H1 (cell line): ENCODE data around the gene SCIMP. TPM values are rescaled to one million over a fixed set of nuclear protein-coding genes. Genes with fewer than 3 reads are reported as not detected.
A peak's percentile ranks its signal among the peaks of the same experiment; 100 is the strongest.

Experiments used
- CTCF ChIA-PET: fragments of 300-600 bp; sonication (Branson Sonifier 250); formaldehyde crosslinking; loops from one replicate; lab custom pipeline; 2021; ENCODE audit not compliant: partially characterized antibody; lab: Charles Lee
- POLR2A ChIA-PET: fragments of 300-600 bp; sonication (Branson Sonifier 250); formaldehyde crosslinking; loops from one replicate; lab custom pipeline; 2021; ENCODE audit warnings: inconsistent platforms; ENCODE audit not compliant: partially characterized antibody; lab: Charles Lee
- DNase-seq, 2 experiments: peaks; one replicate each; pipeline versions ENCODE4 v3.0.0 to v3.0.0-alpha.2; 2010 to 2022; ENCODE audit warnings: low spot score in 2 of 2, low read depth in 1 of 2, mixed read lengths in 1 of 2
- FAIRE-seq: peaks from 2 replicates; lab custom pipeline; 2011; peaks lifted over from hg19 to GRCh38; lab: Jason Lieb, UNC
- H2AFZ ChIP-seq: 2 replicates; pipeline ENCODE4 v1.8.1; 2012; ENCODE audit warnings: low read length, inconsistent platforms
- H2AK5ac ChIP-seq: 2 replicates; pipeline ENCODE4 v1.6.1; 2013; ENCODE audit warnings: low read depth, low read length
- H2BK120ac ChIP-seq: replicated peaks from 2 replicates; pipeline ENCODE3; 2013; ENCODE audit warnings: low read depth, low read length, inconsistent platforms
- H2BK12ac ChIP-seq: 2 replicates; pipeline ENCODE4 v1.6.1; 2013; ENCODE audit warnings: low read depth, low read length
- H2BK15ac ChIP-seq: 2 replicates; pipeline ENCODE4 v1.6.1; 2013; ENCODE audit warnings: low read length
- H2BK20ac ChIP-seq: 2 replicates; pipeline ENCODE4 v1.6.1; 2013; ENCODE audit warnings: low read length
- H2BK5ac ChIP-seq: 2 replicates; pipeline ENCODE4 v1.6.1; 2013; ENCODE audit warnings: low read depth, low read length
- H3K14ac ChIP-seq: 2 replicates; pipeline ENCODE4 v1.6.1; 2013; ENCODE audit warnings: inconsistent platforms; ENCODE audit not compliant: insufficient read length
- H3K18ac ChIP-seq: 2 replicates; pipeline ENCODE4 v1.6.1; 2013; ENCODE audit warnings: low read length; ENCODE audit errors: extremely low read depth
- H3K23ac ChIP-seq: 2 replicates; pipeline ENCODE4 v1.6.1; 2013; ENCODE audit warnings: inconsistent platforms; ENCODE audit not compliant: insufficient read length
- H3K23me2 ChIP-seq: 2 replicates; pipeline ENCODE4 v1.6.1; 2013; ENCODE audit warnings: low read depth, low read length
- H3K27ac ChIP-seq: 2 replicates; pipeline ENCODE4 v1.6.1; 2011; ENCODE audit warnings: low read depth, low read length, inconsistent platforms
- H3K27me3 ChIP-seq, 4 experiments: replicated peaks in 1 of 4; 1 replicate in 1 of 4; 2 replicates in 3 of 4; pipeline versions ENCODE4 v1.6.1 to v1.8.1; 2011 to 2013; ENCODE audit warnings: low read length in 3 of 4, mild to moderate bottlenecking in 3 of 4, inconsistent platforms in 2 of 4, mixed read lengths in 2 of 4, moderate library complexity in 1 of 4; ENCODE audit not compliant: control insufficient read depth in 3 of 4, insufficient read depth in 3 of 4; ENCODE audit errors: extremely low read depth in 1 of 4
- H3K36me3 ChIP-seq, 4 experiments: 2 replicates each; pipeline versions ENCODE4 v1.6.1 to v1.8.1; 2011 to 2013; ENCODE audit warnings: mild to moderate bottlenecking in 4 of 4, low read length in 3 of 4, moderate library complexity in 2 of 4, control low read depth in 1 of 4, inconsistent platforms in 1 of 4; ENCODE audit not compliant: insufficient read depth in 4 of 4, control insufficient read depth in 2 of 4
- H3K4ac ChIP-seq: replicated peaks from 2 replicates; pipeline ENCODE3; 2013; ENCODE audit warnings: low read length, low read depth, mixed read lengths, inconsistent platforms; ENCODE audit not compliant: insufficient read length
- H3K4me1 ChIP-seq, 4 experiments: replicated peaks in 1 of 4; 1 replicate in 1 of 4; 2 replicates in 3 of 4; pipeline versions ENCODE4 v1.6.1 to v1.8.1; 2011 to 2013; ENCODE audit warnings: low read length in 3 of 4, inconsistent platforms in 2 of 4, mixed read lengths in 1 of 4; ENCODE audit not compliant: insufficient read depth in 4 of 4, control insufficient read depth in 3 of 4
- H3K4me2 ChIP-seq, 2 experiments: 2 replicates each; pipeline versions ENCODE4 v1.6.1 to v1.8.1; 2011 to 2013; ENCODE audit warnings: low read depth in 2 of 2, low read length in 2 of 2, control low read depth in 1 of 2, inconsistent platforms in 1 of 2, mild to moderate bottlenecking in 1 of 2; ENCODE audit not compliant: insufficient read depth in 1 of 2
- H3K4me3 ChIP-seq, 4 experiments: fragments of 200-600, 300-600 bp in 1 of 4; sonication (generic), shearing (Covaris generic), sonication (Bioruptor Twin) in 1 of 4; 2 replicates each; pipeline versions ENCODE4 v1.5.1 to v1.8.1; 2011 to 2016; ENCODE audit warnings: low read length in 4 of 4, low read depth in 3 of 4, control low read depth in 2 of 4, inconsistent platforms in 2 of 4, mild to moderate bottlenecking in 2 of 4, mixed read lengths in 1 of 4, moderate library complexity in 1 of 4; ENCODE audit not compliant: insufficient read depth in 2 of 4; ENCODE audit errors: extremely low read depth in 1 of 4
- H3K56ac ChIP-seq: replicated peaks from 2 replicates; pipeline ENCODE3; 2013; ENCODE audit warnings: low read depth, mild to moderate bottlenecking, mixed read lengths, low read length, inconsistent platforms; ENCODE audit not compliant: insufficient read length
- H3K79me1 ChIP-seq: 2 replicates; pipeline ENCODE4 v1.6.1; 2013; ENCODE audit warnings: low read depth, low read length, control low read depth
- H3K79me2 ChIP-seq, 2 experiments: 2 replicates each; pipeline versions ENCODE4 v1.6.1 to v1.8.1; 2012 to 2013; ENCODE audit warnings: low read length in 2 of 2, mild to moderate bottlenecking in 2 of 2, inconsistent platforms in 1 of 2; ENCODE audit not compliant: insufficient read depth in 2 of 2, control insufficient read depth in 1 of 2
- H3K9ac ChIP-seq, 4 experiments: replicated peaks in 1 of 4; 1 replicate in 1 of 4; 2 replicates in 3 of 4; pipeline versions ENCODE4 v1.6.1 to v1.8.1; 2011 to 2013; ENCODE audit warnings: low read depth in 3 of 4, low read length in 3 of 4, control low read depth in 2 of 4, mild to moderate bottlenecking in 2 of 4, moderate library complexity in 2 of 4, inconsistent platforms in 1 of 4; ENCODE audit errors: extremely low read depth in 1 of 4
- H3K9me3 ChIP-seq, 2 experiments: 2 replicates each; pipeline versions ENCODE4 v1.6.1 to v1.8.1; 2012 to 2013; ENCODE audit warnings: mild to moderate bottlenecking in 2 of 2, moderate library complexity in 2 of 2, control low read depth in 1 of 2, inconsistent platforms in 1 of 2, low read depth in 1 of 2, low read length in 1 of 2, mixed read lengths in 1 of 2; ENCODE audit not compliant: insufficient read depth in 2 of 2
- H4K20me1 ChIP-seq, 2 experiments: replicated peaks in 1 of 2; 2 replicates each; pipeline versions ENCODE3 to v1.8.1; 2011 to 2013; ENCODE audit warnings: inconsistent platforms in 2 of 2, low read length in 2 of 2, mild to moderate bottlenecking in 1 of 2; ENCODE audit not compliant: insufficient read depth in 2 of 2, control insufficient read depth in 1 of 2
- H4K5ac ChIP-seq: 2 replicates; pipeline ENCODE4 v1.6.1; 2013; ENCODE audit warnings: low read length, low read depth, mixed read lengths, inconsistent platforms; ENCODE audit not compliant: insufficient read length
- H4K8ac ChIP-seq: 2 replicates; pipeline ENCODE4 v1.8.0; 2013; ENCODE audit warnings: mild to moderate bottlenecking, moderate library complexity, low read length, inconsistent platforms; ENCODE audit not compliant: insufficient read depth; ENCODE audit errors: extremely low read depth
- H4K91ac ChIP-seq: replicated peaks from 2 replicates; pipeline ENCODE3; 2013; ENCODE audit warnings: low read length, mixed read lengths, inconsistent platforms; ENCODE audit not compliant: insufficient read length
- GTF2F1 ChIP-seq: IDR thresholded peaks from 2 replicates; pipeline ENCODE4 v1.6.1; 2012; ENCODE audit warnings: low read depth, low read length, improper control_type of control experiment, borderline replicate concordance
- JUND ChIP-seq: IDR thresholded peaks from 2 replicates; pipeline ENCODE4 v1.6.1; 2011; ENCODE audit warnings: mild to moderate bottlenecking, improper control_type of control experiment, low read length
- WGBS, 2 experiments: shearing (Covaris generic) in 1 of 2; methylation state at CpG; one replicate each; pipeline versions ENCODE4 v1.1.6 to v1.1.7; 2013 to 2015; ENCODE audit warnings: low lambda C conversion rate in 2 of 2, mixed read lengths in 2 of 2, inconsistent platforms in 1 of 2, low coverage in 1 of 2, missing lambda C conversion rate in 1 of 2; ENCODE audit not compliant: insufficient replicate concordance in 2 of 2, insufficient coverage in 1 of 2, insufficient read length in 1 of 2; ENCODE audit errors: extremely low coverage in 1 of 2, missing lambda C conversion rate in 1 of 2; 5-methylcytosine and 5-hydroxymethylcytosine counted together
- polyA plus RNA-seq, 7 experiments: library from polyadenylated mRNA; depleted of rRNA in 3 of 7; stranded (reverse) in 5 of 7; unstranded in 2 of 7; fragments of >200 nt in 5 of 7; fragments of 200-250 nt in 2 of 7; gene quantifications; 1 replicate in 5 of 7; 2 replicates in 1 of 7; 4 replicates in 1 of 7; pipeline versions ENCODE4 v1.2.1 to v1.2.3, GENCODE V29; 2011 to 2013; ENCODE audit warnings: missing spikeins in 2 of 7, mixed read lengths in 2 of 7
- total RNA-seq: library from RNA; stranded (reverse); fragmentation: NEBNext Ultra II Directional; extraction: Animal tissue kit (Norgen Biotek cat#: 25700); gene quantifications from 2 replicates; pipeline ENCODE4 v1.2.1, GENCODE V29; 2021

The SCIMP gene
- total and polyA plus RNA-seq, 2 of the 8 experiments (the other 6 are each of a cell fraction or from before 2014, with no cell fraction given), result not detected

GRCh38 chr17:5283571-5284315 is 49.1 kb upstream of the SCIMP start:
- H4K5ac ChIP-seq, result no peak overlapping the region
- whole genome bisulfite sequencing, 2 experiments, result 74% methylated on average over 5 of the region's 5 CpGs; no CpG with 5 or more reads in 1 of the 2 experiments
- no peak overlapping the region for H3K18ac ChIP-seq
- H3K4me1 ChIP-seq, result peaks cover 1 to 9% (median 6%) of the 10 kb centered on the region in 4 experiments; a peak in 5 of 7 replicates
- peaks cover 11 to 57% of the 10 kb centered on the region in 2 experiments for H3K79me2 ChIP-seq
- H3K9me3 ChIP-seq, result no peaks in the 10 kb centered on the region
- peaks cover 4% of the 10 kb centered on the region; the same call in 1 of the 2 replicates for H3K23me2 ChIP-seq
- H2AK5ac ChIP-seq, result no peak overlapping the region
- no peak overlapping the region for H2BK20ac ChIP-seq
- peaks cover 7% of the 10 kb centered on the region; the same call in 1 of the 2 replicates for H3K79me1 ChIP-seq
- DNase-seq (no peak), FAIRE-seq (no peak)
- H4K20me1 ChIP-seq, result peaks cover 0 to 2% of the 10 kb centered on the region in 2 experiments
- H2BK15ac ChIP-seq, result no peak overlapping the region
- no peak overlapping the region for H3K27ac ChIP-seq
- no peak overlapping the region for H4K91ac ChIP-seq
- no peak overlapping the region for H2BK12ac ChIP-seq
- no peak overlapping the region for H3K56ac ChIP-seq
- H3K14ac ChIP-seq, result no peak overlapping the region
- H3K4ac ChIP-seq, result no peak overlapping the region
- ChIA-PET CTCF (interaction anchor here (1.0 to 2.0 kb wide), 4 partner anchors 14 to 34 kb away, joined by 3 to 5 read pairs (median 4); no protein-coding TSS in a partner anchor), POLR2A (interaction anchor here (0.8 kb wide), 1 partner anchor 157 kb away, joined by 3 read pairs; no protein-coding TSS in a partner anchor)
- H2BK120ac ChIP-seq, result no peak overlapping the region
- no peak overlapping the region for H3K23ac ChIP-seq
- H2AFZ ChIP-seq, result no peak overlapping the region
- H3K27me3 ChIP-seq, result no peaks in the 10 kb centered on the region
- no peaks in the 10 kb centered on the region for H3K36me3 ChIP-seq
- peak overlapping the region; percentile 71 to 77 for H3K4me2 ChIP-seq
- H3K9ac ChIP-seq, result no peak overlapping the region
- TF ChIP-seq GTF2F1 (no peak), JUND (no peak)
- 0 out of 2 replicates have a peak overlapping the region, but pooled peaks have one; percentile 27 for H2BK5ac ChIP-seq
- H3K4me3 ChIP-seq, result peak overlapping the region in 2 of 4 experiments; percentile 2 to 81; a peak in 3 of 8 replicates
- H4K8ac ChIP-seq, result no peak overlapping the region
